GM21390 (cell line): ENCODE data around the gene LPP.

Source experiments
- ATAC-seq: cut with Tn5 transposase; IDR thresholded peaks from one replicate; pipeline ENCODE4 v1.9.1; 2021; ENCODE audit not compliant: unreplicated experiment

The LPP gene

GRCh38 chr3:188497021-188497420, 343.1 kb downstream of the LPP start:
- no peak for ATAC-seq

- no peak for ATAC-seq
Observed at GRCh38 chr3:188503647-188504046, 349.7 kb downstream of the LPP start.

GRCh38 chr3:188505151-188505550, 351.2 kb downstream of the LPP start:
- no peak for ATAC-seq

- ATAC-seq = no peak
Observed at GRCh38 chr3:188505911-188506310, 352.0 kb downstream of the LPP start.

GRCh38 chr3:188506446-188506845, 352.5 kb downstream of the LPP start:
- ATAC-seq = no peak

- ATAC-seq = no peak
Observed at GRCh38 chr3:188507244-188507720, 353.3 kb downstream of the LPP start.

GRCh38 chr3:188508454-188508853, 354.5 kb downstream of the LPP start:
- ATAC-seq = no peak

- ATAC-seq = no peak
Observed at GRCh38 chr3:188509316-188509715, 355.4 kb downstream of the LPP start.

- no peak for ATAC-seq
Observed at GRCh38 chr3:188510366-188510765, 356.4 kb downstream of the LPP start.

- no peak for ATAC-seq
Observed at GRCh38 chr3:188513662-188514328, 359.8 kb downstream of the LPP start.

GRCh38 chr3:188516515-188516914, 362.6 kb downstream of the LPP start:
- ATAC-seq = no peak

- no peak for ATAC-seq
Observed at GRCh38 chr3:188518416-188518815, 364.5 kb downstream of the LPP start.

- ATAC-seq = no peak
Observed at GRCh38 chr3:188518835-188519452, 365.0 kb downstream of the LPP start.

GRCh38 chr3:188520466-188520865, 366.5 kb downstream of the LPP start:
- no peak for ATAC-seq

GRCh38 chr3:188522115-188522514, 368.2 kb downstream of the LPP start:
- no peak for ATAC-seq

- no peak for ATAC-seq
Observed at GRCh38 chr3:188523291-188523690, 369.3 kb downstream of the LPP start.

- no peak for ATAC-seq
Observed at GRCh38 chr3:188524052-188524451, 370.1 kb downstream of the LPP start.

GRCh38 chr3:188526057-188526456, 372.1 kb downstream of the LPP start:
- no peak for ATAC-seq

GRCh38 chr3:188527389-188527788, 373.4 kb downstream of the LPP start:
- ATAC-seq = no peak

- ATAC-seq = no peak
Observed at GRCh38 chr3:188528396-188528795, 374.4 kb downstream of the LPP start.

- no peak for ATAC-seq
Observed at GRCh38 chr3:188529228-188529627, 375.3 kb downstream of the LPP start.

- ATAC-seq = no peak
Observed at GRCh38 chr3:188530226-188530625, 376.3 kb downstream of the LPP start.

GRCh38 chr3:188531210-188531609, 377.3 kb downstream of the LPP start:
- ATAC-seq = no peak
